GM23338 (cell line): ENCODE results near the gene ADGRB2. TPM values are rescaled to one million over a fixed set of nuclear protein-coding genes. Genes with fewer than 3 reads are reported as not detected.

Experiments used
- ATAC-seq: fragments of 200-7000 bp; cut with Tn5 transposase; 3 replicates; pipeline ENCODE4 v1.9.1; 2020
- DNase-seq: peaks from one replicate; pipeline ENCODE4 v3.0.0-alpha.2; 2015; ENCODE audit warnings: low spot score
- H2AFZ ChIP-seq: fragments of 200-600 bp; sonication (generic); 2 replicates; pipeline ENCODE4 v1.8.0; 2016; ENCODE audit warnings: antibody characterized with exemption, mild to moderate bottlenecking, moderate library complexity
- H3F3A ChIP-seq: fragments of 200-600 bp; sonication (generic); replicated peaks from 2 replicates; pipeline ENCODE4 v1.8.0; 2017; ENCODE audit warnings: antibody characterized with exemption, mixed run types, low read depth
- H3K27ac ChIP-seq: fragments of 200-600 bp; sonication (generic); 2 replicates; pipeline ENCODE4 v1.6.1; 2016; ENCODE audit warnings: low read depth
- H3K27me3 ChIP-seq: fragments of 200-600 bp; sonication (generic); 2 replicates; pipeline ENCODE4 v1.8.0; 2016; ENCODE audit warnings: mild to moderate bottlenecking, mixed run types, moderate library complexity; ENCODE audit not compliant: insufficient read depth
- H3K36me3 ChIP-seq: fragments of 200-600 bp; sonication (generic); 2 replicates; pipeline ENCODE4 v1.8.0; 2016; ENCODE audit warnings: mild to moderate bottlenecking; ENCODE audit not compliant: insufficient read depth
- H3K4me1 ChIP-seq: fragments of 200-600 bp; sonication (generic); 2 replicates; pipeline ENCODE4 v1.8.0; 2016; ENCODE audit warnings: mild to moderate bottlenecking, moderate library complexity; ENCODE audit not compliant: insufficient read depth
- H3K4me2 ChIP-seq: fragments of 200-600 bp; sonication (generic); 2 replicates; pipeline ENCODE4 v1.7.1; 2017; ENCODE audit warnings: mixed run types
- H3K4me3 ChIP-seq: fragments of 200-600 bp; sonication (generic); 2 replicates; pipeline ENCODE4 v1.6.1; 2016; ENCODE audit warnings: mixed run types
- H3K79me2 ChIP-seq: fragments of 200-600 bp; sonication (generic); replicated peaks from 2 replicates; pipeline ENCODE4 v1.8.0; 2017; ENCODE audit warnings: mild to moderate bottlenecking; ENCODE audit not compliant: insufficient read depth
- H3K9me2 ChIP-seq: fragments of 200-600 bp; sonication (generic); 2 replicates; pipeline ENCODE4 v1.8.0; 2017; ENCODE audit not compliant: insufficient read depth
- H4K20me1 ChIP-seq: fragments of 200-600 bp; sonication (generic); replicated peaks from 2 replicates; pipeline ENCODE4 v1.8.0; 2017; ENCODE audit warnings: mild to moderate bottlenecking; ENCODE audit not compliant: insufficient read depth
- H3K27ac Mint-ChIP-seq: 2 replicates; pipeline ENCODE4 v1.8.0; 2020; ENCODE audit warnings: inconsistent platforms, mild to moderate bottlenecking, moderate library complexity, mixed read lengths
- H3K27me3 Mint-ChIP-seq: 3 replicates; pipeline ENCODE4 v1.8.0; 2022; ENCODE audit warnings: low read depth, mild to moderate bottlenecking, moderate library complexity, mixed read lengths, inconsistent platforms; ENCODE audit not compliant: insufficient read depth, poor library complexity
- H3K36me3 Mint-ChIP-seq: 3 replicates; pipeline ENCODE4 v1.8.0; 2021; ENCODE audit warnings: low read depth, mild to moderate bottlenecking, inconsistent platforms, moderate library complexity, mixed read lengths
- H3K4me1 Mint-ChIP-seq: 3 replicates; pipeline ENCODE4 v1.8.0; 2020; ENCODE audit warnings: mild to moderate bottlenecking, inconsistent platforms, mixed read lengths
- H3K4me3 Mint-ChIP-seq: 3 replicates; pipeline ENCODE4 v1.8.0; 2021; ENCODE audit warnings: moderate library complexity, mild to moderate bottlenecking, inconsistent platforms, mixed read lengths
- H3K9me3 Mint-ChIP-seq: 3 replicates; pipeline ENCODE4 v1.8.0; 2020; ENCODE audit warnings: moderate library complexity, mild to moderate bottlenecking, inconsistent platforms, mixed read lengths
- EZH2 ChIP-seq: fragments of 200-600 bp; sonication (generic); IDR thresholded peaks from one replicate; pipeline ENCODE4 v1.8.0; 2017; ENCODE audit warnings: antibody characterized with exemption, mild to moderate bottlenecking, low read depth; ENCODE audit not compliant: unreplicated experiment
- NANOG ChIP-seq: IDR thresholded peaks from 2 replicates; pipeline ENCODE4 v1.6.1; 2016; ENCODE audit warnings: antibody characterized with exemption, borderline replicate concordance
- STAT1 ChIP-seq: IDR thresholded peaks from one replicate; pipeline ENCODE4 v1.6.1; 2016; ENCODE audit warnings: antibody characterized with exemption; ENCODE audit not compliant: unreplicated experiment
- polyA plus RNA-seq: library from polyadenylated mRNA; unstranded; fragments of >200 nt; fragmentation: Nextera tagmentation; extraction: Ambion mirVana; gene quantifications from 2 replicates; pipeline ENCODE4 v1.2.1, GENCODE V29; 2016
- total RNA-seq: library from RNA; depleted of rRNA; stranded (reverse); fragments of >200 nt; shearing (Covaris generic); gene quantifications from 2 replicates; pipeline ENCODE4 v1.2.3, GENCODE V29; 2014
- TF ChIP-seq, protein P1 (sequence below): IDR thresholded peaks from 2 replicates; pipeline ENCODE4 v1.6.1; 2016; ENCODE audit warnings: antibody characterized with exemption
- TF ChIP-seq, protein P2 (sequence below): fragments of 250-450 bp; sonication (Bioruptor Pico); IDR thresholded peaks from 2 replicates; pipeline ENCODE4 v1.5.0; 2020; ENCODE audit warnings: mild to moderate bottlenecking, moderate library complexity

ADGRB2 gene
- total and polyA plus RNA-seq, 2 experiments from 2014 or later: 8.0 to 27.8 TPM

DNA sequence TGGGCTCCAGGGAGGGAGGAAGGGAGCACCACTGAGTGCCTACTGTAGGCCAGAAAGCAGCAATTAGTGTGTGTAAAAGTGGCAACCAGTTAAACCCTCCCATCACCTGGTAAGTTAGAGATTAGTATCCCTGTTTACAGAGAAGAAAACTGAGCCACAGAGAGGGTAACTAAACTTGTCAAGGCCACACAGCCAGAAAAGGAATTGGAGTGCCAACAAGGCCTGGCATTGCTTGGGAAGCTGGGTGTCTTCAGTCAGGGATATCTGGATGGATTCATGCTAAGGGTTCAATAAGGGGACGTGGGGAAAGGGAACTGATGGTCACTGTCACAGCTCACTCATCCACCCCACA lies 23.6 kb upstream of the ADGRB2 start:
- H3K27ac Mint-ChIP-seq: peak overlapping the region; percentile 98
- peaks cover 24% of the 10 kb centered on the region for H3K27me3 Mint-ChIP-seq

More for the DNA sequence above, 23.6 kb upstream of the ADGRB2 start:
- Histone ChIP-seq H4K20me1 (no peaks in the 10 kb centered on the region), H3K36me3 (no peaks in the 10 kb centered on the region), H3K4me1 (peaks cover 5% of the 10 kb centered on the region), H3K79me2 (no peaks in the 10 kb centered on the region), H3K9me2 (no peaks in the 10 kb centered on the region), H3F3A (0 out of 2 replicates have a peak, but pooled peaks cover 10% of the 10 kb centered on the region), H3K27ac (peak overlapping the region; percentile 39; the same call in 1 of the 2 replicates), H3K4me3 (peak overlapping the region; percentile 83), H3K4me2 (peak overlapping the region; percentile 94), H2AFZ (peak overlapping the region; percentile 33; the same call in 1 of the 2 replicates), H3K27me3 (no peaks in the 10 kb centered on the region)
- peak overlapping the region; percentile 92 for H3K4me3 Mint-ChIP-seq
- peaks cover 13% of the 10 kb centered on the region for H3K4me1 Mint-ChIP-seq
- no peaks in the 10 kb centered on the region for H3K9me3 Mint-ChIP-seq
- DNase-seq (no peak), ATAC-seq (no peak)
- no peaks in the 10 kb centered on the region for H3K36me3 Mint-ChIP-seq
- TF ChIP-seq EZH2: no peak
- no peak for TF ChIP-seq STAT1
- TF ChIP-seq, protein P1, sequence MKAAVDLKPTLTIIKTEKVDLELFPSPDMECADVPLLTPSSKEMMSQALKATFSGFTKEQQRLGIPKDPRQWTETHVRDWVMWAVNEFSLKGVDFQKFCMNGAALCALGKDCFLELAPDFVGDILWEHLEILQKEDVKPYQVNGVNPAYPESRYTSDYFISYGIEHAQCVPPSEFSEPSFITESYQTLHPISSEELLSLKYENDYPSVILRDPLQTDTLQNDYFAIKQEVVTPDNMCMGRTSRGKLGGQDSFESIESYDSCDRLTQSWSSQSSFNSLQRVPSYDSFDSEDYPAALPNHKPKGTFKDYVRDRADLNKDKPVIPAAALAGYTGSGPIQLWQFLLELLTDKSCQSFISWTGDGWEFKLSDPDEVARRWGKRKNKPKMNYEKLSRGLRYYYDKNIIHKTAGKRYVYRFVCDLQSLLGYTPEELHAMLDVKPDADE: no peak
- TF ChIP-seq NANOG: no peak
- TF ChIP-seq, protein P2, sequence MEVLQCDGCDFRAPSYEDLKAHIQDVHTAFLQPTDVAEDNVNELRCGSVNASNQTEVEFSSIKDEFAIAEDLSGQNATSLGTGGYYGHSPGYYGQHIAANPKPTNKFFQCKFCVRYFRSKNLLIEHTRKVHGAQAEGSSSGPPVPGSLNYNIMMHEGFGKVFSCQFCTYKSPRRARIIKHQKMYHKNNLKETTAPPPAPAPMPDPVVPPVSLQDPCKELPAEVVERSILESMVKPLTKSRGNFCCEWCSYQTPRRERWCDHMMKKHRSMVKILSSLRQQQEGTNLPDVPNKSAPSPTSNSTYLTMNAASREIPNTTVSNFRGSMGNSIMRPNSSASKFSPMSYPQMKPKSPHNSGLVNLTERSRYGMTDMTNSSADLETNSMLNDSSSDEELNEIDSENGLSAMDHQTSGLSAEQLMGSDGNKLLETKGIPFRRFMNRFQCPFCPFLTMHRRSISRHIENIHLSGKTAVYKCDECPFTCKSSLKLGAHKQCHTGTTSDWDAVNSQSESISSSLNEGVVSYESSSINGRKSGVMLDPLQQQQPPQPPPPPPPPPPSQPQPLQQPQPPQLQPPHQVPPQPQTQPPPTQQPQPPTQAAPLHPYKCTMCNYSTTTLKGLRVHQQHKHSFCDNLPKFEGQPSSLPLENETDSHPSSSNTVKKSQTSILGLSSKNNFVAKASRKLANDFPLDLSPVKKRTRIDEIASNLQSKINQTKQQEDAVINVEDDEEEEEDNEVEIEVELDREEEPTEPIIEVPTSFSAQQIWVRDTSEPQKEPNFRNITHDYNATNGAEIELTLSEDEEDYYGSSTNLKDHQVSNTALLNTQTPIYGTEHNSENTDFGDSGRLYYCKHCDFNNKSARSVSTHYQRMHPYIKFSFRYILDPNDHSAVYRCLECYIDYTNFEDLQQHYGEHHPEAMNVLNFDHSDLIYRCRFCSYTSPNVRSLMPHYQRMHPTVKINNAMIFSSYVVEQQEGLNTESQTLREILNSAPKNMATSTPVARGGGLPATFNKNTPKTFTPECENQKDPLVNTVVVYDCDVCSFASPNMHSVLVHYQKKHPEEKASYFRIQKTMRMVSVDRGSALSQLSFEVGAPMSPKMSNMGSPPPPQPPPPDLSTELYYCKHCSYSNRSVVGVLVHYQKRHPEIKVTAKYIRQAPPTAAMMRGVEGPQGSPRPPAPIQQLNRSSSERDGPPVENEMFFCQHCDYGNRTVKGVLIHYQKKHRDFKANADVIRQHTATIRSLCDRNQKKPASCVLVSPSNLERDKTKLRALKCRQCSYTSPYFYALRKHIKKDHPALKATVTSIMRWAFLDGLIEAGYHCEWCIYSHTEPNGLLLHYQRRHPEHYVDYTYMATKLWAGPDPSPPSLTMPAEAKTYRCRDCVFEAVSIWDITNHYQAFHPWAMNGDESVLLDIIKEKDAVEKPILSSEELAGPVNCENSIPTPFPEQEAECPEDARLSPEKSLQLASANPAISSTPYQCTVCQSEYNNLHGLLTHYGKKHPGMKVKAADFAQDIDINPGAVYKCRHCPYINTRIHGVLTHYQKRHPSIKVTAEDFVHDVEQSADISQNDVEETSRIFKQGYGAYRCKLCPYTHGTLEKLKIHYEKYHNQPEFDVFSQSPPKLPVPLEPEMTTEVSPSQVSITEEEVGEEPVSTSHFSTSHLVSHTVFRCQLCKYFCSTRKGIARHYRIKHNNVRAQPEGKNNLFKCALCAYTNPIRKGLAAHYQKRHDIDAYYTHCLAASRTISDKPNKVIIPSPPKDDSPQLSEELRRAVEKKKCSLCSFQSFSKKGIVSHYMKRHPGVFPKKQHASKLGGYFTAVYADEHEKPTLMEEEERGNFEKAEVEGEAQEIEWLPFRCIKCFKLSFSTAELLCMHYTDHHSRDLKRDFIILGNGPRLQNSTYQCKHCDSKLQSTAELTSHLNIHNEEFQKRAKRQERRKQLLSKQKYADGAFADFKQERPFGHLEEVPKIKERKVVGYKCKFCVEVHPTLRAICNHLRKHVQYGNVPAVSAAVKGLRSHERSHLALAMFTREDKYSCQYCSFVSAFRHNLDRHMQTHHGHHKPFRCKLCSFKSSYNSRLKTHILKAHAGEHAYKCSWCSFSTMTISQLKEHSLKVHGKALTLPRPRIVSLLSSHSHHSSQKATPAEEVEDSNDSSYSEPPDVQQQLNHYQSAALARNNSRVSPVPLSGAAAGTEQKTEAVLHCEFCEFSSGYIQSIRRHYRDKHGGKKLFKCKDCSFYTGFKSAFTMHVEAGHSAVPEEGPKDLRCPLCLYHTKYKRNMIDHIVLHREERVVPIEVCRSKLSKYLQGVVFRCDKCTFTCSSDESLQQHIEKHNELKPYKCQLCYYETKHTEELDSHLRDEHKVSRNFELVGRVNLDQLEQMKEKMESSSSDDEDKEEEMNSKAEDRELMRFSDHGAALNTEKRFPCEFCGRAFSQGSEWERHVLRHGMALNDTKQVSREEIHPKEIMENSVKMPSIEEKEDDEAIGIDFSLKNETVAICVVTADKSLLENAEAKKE (CRISPR knock-in tag): no peak
